GM12875 (cell line): ENCODE data around the gene PPP3CA.

Source experiments
- H3K4me3 ChIP-seq: one replicate; pipeline ENCODE4 v1.5.1; 2011; ENCODE audit warnings: low read depth, low read length, control low read depth
- CTCF ChIP-seq: IDR thresholded peaks from 2 replicates; pipeline ENCODE4 v1.5.1; 2011; ENCODE audit warnings: low read depth, mild to moderate bottlenecking, control low read depth, inconsistent platforms, low read length, moderate library complexity, borderline replicate concordance; ENCODE audit not compliant: insufficient read depth

PPP3CA gene

GRCh38 chr4:101086801-101087586 is 260.3 kb downstream of the PPP3CA start:
- no peak for TF ChIP-seq CTCF
- H3K4me3 ChIP-seq: no peak overlapping the region

GRCh38 chr4:101083131-101083530 is 264.2 kb downstream of the PPP3CA start:
- H3K4me3 ChIP-seq: no peak overlapping the region
- TF ChIP-seq CTCF: no peak

- no peak overlapping the region for H3K4me3 ChIP-seq
- no peak for TF ChIP-seq CTCF
Observed at GRCh38 chr4:101081695-101082369, 265.5 kb downstream of the PPP3CA start.

- no peak for TF ChIP-seq CTCF
- no peak overlapping the region for H3K4me3 ChIP-seq
Observed at GRCh38 chr4:101081166-101081565, 266.2 kb downstream of the PPP3CA start.

GRCh38 chr4:101078950-101079349 is 268.4 kb downstream of the PPP3CA start:
- no peak for TF ChIP-seq CTCF
- no peak overlapping the region for H3K4me3 ChIP-seq

- no peak overlapping the region for H3K4me3 ChIP-seq
- TF ChIP-seq CTCF: no peak
Observed at GRCh38 chr4:101076032-101076431, 271.3 kb downstream of the PPP3CA start.

GRCh38 chr4:101075536-101075935 is 271.8 kb downstream of the PPP3CA start:
- TF ChIP-seq CTCF: no peak
- H3K4me3 ChIP-seq: no peak overlapping the region
